Lower leg skin (tissue), 3 donors: Measurements from ENCODE around the gene ZNF343.

Experiments used
- POLR2A ChIP-seq, 2 donors: fragments of 450-650 bp; IDR thresholded peaks; one replicate each; pipeline ENCODE4 v1.6.1; 2016 to 2017; ENCODE audit warnings: antibody characterized with exemption in 2 of 2, mild to moderate bottlenecking in 1 of 2, moderate library complexity in 1 of 2
- TF ChIP-seq, protein P1 (sequence below), 3 donors: fragments of 450-650 bp; IDR thresholded peaks; one replicate each; pipeline ENCODE4 v1.5.1; 2016; ENCODE audit warnings: antibody characterized with exemption in 3 of 3, mild to moderate bottlenecking in 3 of 3, moderate library complexity in 2 of 3

DNA sequence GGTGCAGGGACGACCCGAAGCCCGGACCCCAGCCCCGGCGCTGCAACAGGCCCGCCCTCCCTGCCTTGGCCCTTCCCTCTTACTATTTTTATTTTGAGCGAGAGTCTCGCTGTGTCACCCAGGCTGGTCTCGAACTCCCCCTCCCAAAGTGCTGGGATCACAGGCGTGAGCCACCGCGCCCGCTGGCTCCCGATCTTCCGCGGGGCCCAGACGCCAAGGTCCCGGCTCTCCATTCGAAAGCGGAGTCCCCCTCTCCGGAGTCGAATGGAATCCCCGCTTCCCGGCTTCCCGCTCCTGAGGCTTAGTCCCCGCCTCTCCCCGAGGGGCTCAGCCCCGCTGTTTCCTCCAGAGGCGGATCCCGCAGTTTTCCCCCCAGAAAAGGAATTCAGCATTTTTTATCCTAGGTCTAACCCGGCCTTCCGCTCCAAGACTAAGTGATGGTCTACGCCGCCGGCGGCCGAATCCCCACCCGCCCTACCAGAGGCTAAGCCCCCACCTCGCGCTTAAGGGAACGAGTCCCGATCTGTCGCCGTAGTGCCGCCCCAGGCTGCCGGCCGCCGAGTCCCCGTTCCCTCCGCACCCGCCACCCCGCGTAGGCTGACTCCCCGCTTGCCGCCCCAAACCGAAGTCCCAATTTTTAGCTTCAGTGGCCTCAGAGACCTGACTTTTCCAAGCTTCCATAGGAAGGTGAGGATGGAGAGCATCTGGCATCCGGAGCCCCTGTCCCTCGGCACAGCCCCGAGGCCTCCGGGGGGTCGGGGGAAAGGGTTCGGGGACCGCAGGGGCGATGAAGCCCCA, 16.2 kb upstream of the ZNF343 start:
- TF ChIP-seq, protein P1, sequence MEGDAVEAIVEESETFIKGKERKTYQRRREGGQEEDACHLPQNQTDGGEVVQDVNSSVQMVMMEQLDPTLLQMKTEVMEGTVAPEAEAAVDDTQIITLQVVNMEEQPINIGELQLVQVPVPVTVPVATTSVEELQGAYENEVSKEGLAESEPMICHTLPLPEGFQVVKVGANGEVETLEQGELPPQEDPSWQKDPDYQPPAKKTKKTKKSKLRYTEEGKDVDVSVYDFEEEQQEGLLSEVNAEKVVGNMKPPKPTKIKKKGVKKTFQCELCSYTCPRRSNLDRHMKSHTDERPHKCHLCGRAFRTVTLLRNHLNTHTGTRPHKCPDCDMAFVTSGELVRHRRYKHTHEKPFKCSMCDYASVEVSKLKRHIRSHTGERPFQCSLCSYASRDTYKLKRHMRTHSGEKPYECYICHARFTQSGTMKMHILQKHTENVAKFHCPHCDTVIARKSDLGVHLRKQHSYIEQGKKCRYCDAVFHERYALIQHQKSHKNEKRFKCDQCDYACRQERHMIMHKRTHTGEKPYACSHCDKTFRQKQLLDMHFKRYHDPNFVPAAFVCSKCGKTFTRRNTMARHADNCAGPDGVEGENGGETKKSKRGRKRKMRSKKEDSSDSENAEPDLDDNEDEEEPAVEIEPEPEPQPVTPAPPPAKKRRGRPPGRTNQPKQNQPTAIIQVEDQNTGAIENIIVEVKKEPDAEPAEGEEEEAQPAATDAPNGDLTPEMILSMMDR (IDR thresholded peaks at IDR 0.05) = no peak
- TF ChIP-seq POLR2A (IDR thresholded peaks at IDR 0.05) = no peak
